ENCODE measurements around the gene ANKRD2.

DNA sequence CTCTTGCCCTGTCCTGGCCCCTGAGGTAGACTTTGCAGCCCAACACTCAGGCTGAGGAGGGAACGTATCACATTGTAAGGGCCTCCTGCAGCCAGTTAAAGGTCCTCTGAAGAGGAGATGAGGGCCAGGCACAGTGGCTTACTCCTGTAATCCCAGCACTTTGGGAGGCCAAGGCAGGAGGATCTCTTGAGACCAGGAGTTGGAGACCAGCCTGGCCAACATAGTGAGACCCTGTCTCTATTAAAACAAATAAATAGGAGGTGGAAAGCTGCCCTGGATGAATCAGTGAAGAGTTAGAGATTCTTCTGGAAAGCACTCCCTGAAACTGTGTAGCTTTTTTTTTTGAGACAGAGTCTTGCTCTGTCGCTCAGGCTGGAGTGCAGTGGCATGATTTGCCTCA is 14.6 kb downstream of the ANKRD2 start:
- TF ChIP-seq, protein P1, sequence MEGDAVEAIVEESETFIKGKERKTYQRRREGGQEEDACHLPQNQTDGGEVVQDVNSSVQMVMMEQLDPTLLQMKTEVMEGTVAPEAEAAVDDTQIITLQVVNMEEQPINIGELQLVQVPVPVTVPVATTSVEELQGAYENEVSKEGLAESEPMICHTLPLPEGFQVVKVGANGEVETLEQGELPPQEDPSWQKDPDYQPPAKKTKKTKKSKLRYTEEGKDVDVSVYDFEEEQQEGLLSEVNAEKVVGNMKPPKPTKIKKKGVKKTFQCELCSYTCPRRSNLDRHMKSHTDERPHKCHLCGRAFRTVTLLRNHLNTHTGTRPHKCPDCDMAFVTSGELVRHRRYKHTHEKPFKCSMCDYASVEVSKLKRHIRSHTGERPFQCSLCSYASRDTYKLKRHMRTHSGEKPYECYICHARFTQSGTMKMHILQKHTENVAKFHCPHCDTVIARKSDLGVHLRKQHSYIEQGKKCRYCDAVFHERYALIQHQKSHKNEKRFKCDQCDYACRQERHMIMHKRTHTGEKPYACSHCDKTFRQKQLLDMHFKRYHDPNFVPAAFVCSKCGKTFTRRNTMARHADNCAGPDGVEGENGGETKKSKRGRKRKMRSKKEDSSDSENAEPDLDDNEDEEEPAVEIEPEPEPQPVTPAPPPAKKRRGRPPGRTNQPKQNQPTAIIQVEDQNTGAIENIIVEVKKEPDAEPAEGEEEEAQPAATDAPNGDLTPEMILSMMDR (conservative IDR thresholded peaks at IDR 0.05 in 1 of 2, IDR thresholded peaks at IDR 0.05 in 1 of 2; ENCODE audit: extremely low read depth in 1 of 2, insufficient read depth in 1 of 2, low read depth in 1 of 2, low read length in 2 of 2) = no peak
- no peak for TF ChIP-seq EZH2 (IDR thresholded peaks at IDR 0.05; ENCODE audit: borderline replicate concordance, low read length)

Measured in mammary epithelial cell (primary cell).